Right atrium auricular region (tissue), 2 donors: ENCODE data around the gene ZNF766. TPM values are rescaled to one million over a fixed set of nuclear protein-coding genes. Genes with fewer than 3 reads are reported as not detected.
"Not testable (repeated sequence)": the region's sequence is repeated elsewhere in the genome, so short reads cannot be mapped to it uniquely, and the experiment has no call there.

Experiments
- DNase-seq: peaks from one replicate; pipeline ENCODE4 v3.0.0-alpha.2; 2019; ENCODE audit warnings: low spot score
- H3K27ac ChIP-seq, 2 donors: fragments of 200-600 bp; sonication (generic); 1 replicate in 1 of 2; 2 replicates in 1 of 2; pipeline ENCODE4 v1.5.1; 2016 to 2019
- H3K27me3 ChIP-seq, 2 donors: fragments of 200-600 bp; sonication (generic); one replicate each; pipeline versions ENCODE4 v1.5.1 to v1.6.0; 2017 to 2019
- H3K36me3 ChIP-seq: fragments of 200-600 bp; sonication (generic); one replicate; pipeline ENCODE4 v1.5.1; 2016
- H3K4me1 ChIP-seq, 2 donors: fragments of 200-600 bp; sonication (generic); one replicate each; pipeline versions ENCODE4 v1.5.1 to v1.6.0; 2017 to 2019
- H3K4me3 ChIP-seq, 2 donors: fragments of 200-600 bp; sonication (generic); 1 replicate in 1 of 2; 2 replicates in 1 of 2; pipeline ENCODE4 v1.5.1; 2017 to 2019; ENCODE audit warnings: mild to moderate bottlenecking in 1 of 2, moderate library complexity in 1 of 2
- H3K9me3 ChIP-seq, 2 donors: fragments of 200-600 bp; sonication (generic); one replicate each; pipeline ENCODE4 v1.5.1; 2019
- CTCF ChIP-seq, 2 donors: fragments of 200-600 bp; sonication (generic); IDR thresholded peaks; one replicate each; pipeline ENCODE4 v1.5.1; 2019; ENCODE audit warnings: antibody characterized with exemption in 2 of 2
- total RNA-seq, 2 donors: library from RNA; depleted of rRNA; stranded (reverse); fragments of >200 nt; gene quantifications; one replicate each; pipeline ENCODE4 v1.1.0, GENCODE V29; 2016

The ZNF766 gene
- total RNA-seq, 2 donors from 2014 or later: 4.1 to 5.0 TPM

- Histone ChIP-seq H3K4me3 (no peak overlapping the region), H3K36me3 (no peaks in the 10 kb centered on the region), H3K27ac (no peak overlapping the region), H3K9me3 (no peaks in the 10 kb centered on the region), H3K27me3 (no peaks in the 10 kb centered on the region), H3K4me1 (peaks cover 0 to 5% of the 10 kb centered on the region in 2 donors)
- no peak for TF ChIP-seq CTCF (IDR thresholded peaks at IDR 0.05)
- no peak for DNase-seq
These were observed 6.6 kb downstream of the ZNF766 start for GRCh38 chr19:52275988-52276387.

- DNase-seq: no peak
- no peaks in the 10 kb centered on the region for H3K9me3 ChIP-seq
- no peak overlapping the region for H3K4me3 ChIP-seq
- H3K36me3 ChIP-seq: peaks cover 5% of the 10 kb centered on the region
- H3K27me3 ChIP-seq: no peaks in the 10 kb centered on the region
- TF ChIP-seq CTCF (IDR thresholded peaks at IDR 0.05): no peak
- H3K4me1 ChIP-seq: no peaks in the 10 kb centered on the region
- H3K27ac ChIP-seq: no peak overlapping the region
These were observed 8.1 kb downstream of the ZNF766 start for GRCh38 chr19:52277471-52277870.

GRCh38 chr19:52286256-52286655 lies 16.9 kb downstream of the ZNF766 start:
- Histone ChIP-seq H3K4me3 (no peak overlapping the region), H3K36me3 (peaks cover 64% of the 10 kb centered on the region), H3K27me3 (no peaks in the 10 kb centered on the region), H3K4me1 (no peaks in the 10 kb centered on the region), H3K9me3 (no peaks in the 10 kb centered on the region), H3K27ac (no peak overlapping the region)
- TF ChIP-seq CTCF (IDR thresholded peaks at IDR 0.05): no peak
- DNase-seq: no peak

- Histone ChIP-seq H3K9me3 (no peaks in the 10 kb centered on the region), H3K36me3 (peaks cover 27% of the 10 kb centered on the region), H3K27ac (no peak overlapping the region), H3K27me3 (no peaks in the 10 kb centered on the region), H3K4me1 (peaks cover 0 to 5% of the 10 kb centered on the region in 2 donors), H3K4me3 (no peak overlapping the region)
- DNase-seq: no peak
- TF ChIP-seq CTCF (IDR thresholded peaks at IDR 0.05): no peak
These were observed 22.4 kb downstream of the ZNF766 start for GRCh38 chr19:52291781-52292180.

- H3K27ac ChIP-seq, H3K9me3 ChIP-seq, H3K4me1 ChIP-seq, H3K27me3 ChIP-seq, DNase-seq, H3K4me3 ChIP-seq: not testable (repeated sequence)
- H3K36me3 ChIP-seq: peaks cover 27% of the 10 kb centered on the region
These were observed 23.6 kb downstream of the ZNF766 start for GRCh38 chr19:52292946-52293345.

- Histone ChIP-seq H3K9me3 (peaks cover 0 to 4% of the 10 kb centered on the region in 2 donors), H3K36me3 (peaks cover 16% of the 10 kb centered on the region), H3K27ac (peak overlapping the region; percentile 75 to 77), H3K4me1 (peaks cover 0 to 16% of the 10 kb centered on the region in 2 donors), H3K27me3 (no peaks in the 10 kb centered on the region), H3K4me3 (peak overlapping the region; percentile 84 to 92)
- DNase-seq: no peak
- TF ChIP-seq CTCF (IDR thresholded peaks at IDR 0.05): no peak
These were observed 27.0 kb downstream of the ZNF766 start for GRCh38 chr19:52296400-52296772.
